ENCODE data around the gene WDR53.
"Not testable (repeated sequence)": the region's sequence is repeated elsewhere in the genome, so short reads cannot be mapped to it uniquely, and the experiment has no call there.

The WDR53 gene

GRCh38 chr3:196559826-196560225 lies 8.5 kb downstream of the WDR53 start:
- no peak for DNase-seq (ENCODE audit: low read depth in 2 of 2)

GRCh38 chr3:196558476-196558875 lies 9.9 kb downstream of the WDR53 start:
- DNase-seq (ENCODE audit: low read depth in 2 of 2): no peak

DNA sequence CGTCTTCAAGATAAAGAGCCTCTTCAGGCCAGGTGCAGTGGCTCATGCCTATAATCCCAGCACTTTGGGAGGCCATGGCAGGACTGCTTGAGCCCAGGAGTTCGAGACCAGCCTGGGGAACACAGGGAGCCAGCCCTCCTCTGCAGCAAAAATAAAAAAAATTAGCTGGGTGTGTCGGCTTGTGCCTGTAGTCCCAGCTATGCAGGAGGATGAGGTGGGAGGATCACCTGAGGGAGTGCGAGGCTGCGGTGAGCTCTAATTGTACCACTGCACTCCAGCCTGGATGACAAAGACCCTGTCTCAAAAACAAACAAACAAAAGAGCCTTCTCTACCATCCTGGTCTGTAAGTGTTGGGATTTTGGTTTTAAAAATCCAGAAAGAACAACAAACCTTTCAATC lies 11.1 kb downstream of the WDR53 start:
- DNase-seq (ENCODE audit: low read depth in 2 of 2): no peak

- no peak for DNase-seq (ENCODE audit: low read depth in 2 of 2)
Measured at GRCh38 chr3:196555295-196555694, 13.1 kb downstream of the WDR53 start.

- no peak for DNase-seq (ENCODE audit: low read depth in 2 of 2)
Measured at GRCh38 chr3:196554205-196554604, 14.1 kb downstream of the WDR53 start.

DNA sequence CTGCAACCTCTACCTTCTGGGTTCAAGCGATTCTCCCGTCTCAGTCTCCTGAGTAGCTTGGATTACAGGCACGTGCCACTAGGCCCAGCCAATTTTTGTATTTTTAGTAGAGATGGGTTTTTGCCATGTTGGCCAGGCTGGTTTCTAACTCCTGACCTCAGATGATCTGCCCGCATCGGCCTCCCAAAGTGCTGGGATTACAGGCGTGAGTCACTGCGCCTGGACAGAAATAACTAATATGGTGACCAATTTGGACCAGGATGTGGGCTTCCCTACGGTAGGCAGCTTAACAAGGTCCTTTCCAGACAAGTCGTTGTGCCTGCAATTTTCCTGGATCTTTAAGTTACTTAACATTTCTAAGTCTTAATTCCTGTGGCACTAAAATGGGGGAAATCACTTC lies 14.8 kb downstream of the WDR53 start:
- no peak for DNase-seq (ENCODE audit: low read depth in 2 of 2)

- no peak for DNase-seq (ENCODE audit: low read depth in 2 of 2)
Measured at GRCh38 chr3:196552253-196552652, 16.1 kb downstream of the WDR53 start.

GRCh38 chr3:196550172-196550571 lies 18.2 kb downstream of the WDR53 start:
- not testable (repeated sequence) for DNase-seq (ENCODE audit: low read depth in 2 of 2)

DNA sequence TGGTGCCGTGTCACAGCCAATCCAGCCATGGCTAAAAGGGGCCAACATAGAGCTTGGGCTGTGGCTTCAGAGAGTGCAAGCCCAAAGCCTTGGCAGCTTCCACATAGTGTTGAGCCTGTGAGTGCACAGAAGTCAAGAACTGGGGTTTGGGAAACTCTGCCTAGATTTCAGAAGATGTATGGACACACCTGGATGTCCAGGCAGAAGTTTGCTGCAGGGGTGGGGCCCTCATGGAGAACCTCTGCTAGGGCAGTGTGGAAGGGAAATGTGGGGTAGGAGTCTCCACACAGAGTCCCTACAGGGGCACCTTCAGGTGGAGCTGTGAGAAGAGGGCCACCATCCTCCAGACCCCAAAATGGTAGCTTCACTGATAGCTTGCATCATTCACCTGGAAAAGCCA lies 19.0 kb downstream of the WDR53 start:
- DNase-seq (ENCODE audit: low read depth in 2 of 2): not testable (repeated sequence)

GRCh38 chr3:196547067-196547466 lies 21.3 kb downstream of the WDR53 start:
- DNase-seq (ENCODE audit: low read depth in 2 of 2): no peak

- DNase-seq (ENCODE audit: low read depth in 2 of 2): no peak
Measured at GRCh38 chr3:196546537-196546936, 21.8 kb downstream of the WDR53 start.

DNA sequence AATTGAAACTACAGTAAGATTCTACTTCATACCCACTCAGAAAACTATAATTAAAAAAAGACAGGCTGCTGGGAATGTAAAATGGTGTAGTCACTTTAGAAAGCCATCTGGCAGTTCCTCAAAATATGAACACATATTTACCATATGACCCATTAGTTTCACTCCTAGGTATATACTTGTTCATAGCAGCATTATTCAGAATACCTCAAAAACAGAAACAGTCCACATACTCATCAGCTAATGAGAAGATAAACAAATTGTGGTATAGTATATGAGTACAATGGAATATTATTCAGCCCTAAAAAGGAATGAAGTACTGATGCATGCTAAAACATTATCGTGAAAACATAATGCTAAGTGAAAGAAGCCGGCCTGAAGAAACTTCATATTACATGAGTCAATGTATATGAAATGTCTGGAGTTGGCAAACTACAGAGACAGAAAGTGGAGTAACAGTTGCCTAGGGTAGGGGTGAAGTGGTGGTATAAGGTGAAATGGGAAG lies 23.8 kb downstream of the WDR53 start:
- no peak for DNase-seq (ENCODE audit: low read depth in 2 of 2)

DNA sequence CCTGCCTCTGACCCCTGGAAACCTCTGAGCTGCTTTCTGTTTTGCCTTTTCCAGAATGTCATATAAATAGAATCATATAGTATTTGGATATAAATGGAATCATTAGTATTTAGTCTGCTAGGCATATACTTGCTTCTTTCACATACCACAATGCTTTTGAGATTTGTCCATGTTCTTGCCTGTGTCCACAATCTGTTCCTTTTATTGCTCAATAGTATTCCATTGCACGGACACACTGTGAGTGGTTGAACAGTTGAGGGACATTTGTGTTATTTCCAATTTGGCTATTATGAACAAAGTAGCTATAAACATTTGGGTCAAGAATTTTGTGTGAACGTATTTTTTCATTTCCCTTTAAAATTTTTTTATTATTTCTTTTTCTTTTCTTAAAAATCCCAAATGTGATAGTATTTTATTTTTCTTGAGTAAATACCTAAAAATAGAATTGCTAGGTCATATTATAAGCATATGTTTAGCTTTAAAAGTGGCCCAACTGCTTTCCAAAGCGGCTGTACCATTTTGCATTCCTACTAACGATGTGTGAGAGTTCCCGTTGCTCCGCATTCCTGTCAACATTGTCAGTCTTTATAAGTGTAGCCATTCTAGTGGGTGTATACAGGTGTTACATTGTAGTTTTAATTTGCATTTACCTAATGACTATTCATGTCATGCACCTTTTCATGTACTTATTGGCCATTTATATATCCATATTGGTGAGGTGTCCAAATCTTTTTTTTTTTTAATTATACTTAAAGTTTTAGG lies 26.5 kb downstream of the WDR53 start:
- DNase-seq (ENCODE audit: low read depth in 2 of 2): no peak

DNA sequence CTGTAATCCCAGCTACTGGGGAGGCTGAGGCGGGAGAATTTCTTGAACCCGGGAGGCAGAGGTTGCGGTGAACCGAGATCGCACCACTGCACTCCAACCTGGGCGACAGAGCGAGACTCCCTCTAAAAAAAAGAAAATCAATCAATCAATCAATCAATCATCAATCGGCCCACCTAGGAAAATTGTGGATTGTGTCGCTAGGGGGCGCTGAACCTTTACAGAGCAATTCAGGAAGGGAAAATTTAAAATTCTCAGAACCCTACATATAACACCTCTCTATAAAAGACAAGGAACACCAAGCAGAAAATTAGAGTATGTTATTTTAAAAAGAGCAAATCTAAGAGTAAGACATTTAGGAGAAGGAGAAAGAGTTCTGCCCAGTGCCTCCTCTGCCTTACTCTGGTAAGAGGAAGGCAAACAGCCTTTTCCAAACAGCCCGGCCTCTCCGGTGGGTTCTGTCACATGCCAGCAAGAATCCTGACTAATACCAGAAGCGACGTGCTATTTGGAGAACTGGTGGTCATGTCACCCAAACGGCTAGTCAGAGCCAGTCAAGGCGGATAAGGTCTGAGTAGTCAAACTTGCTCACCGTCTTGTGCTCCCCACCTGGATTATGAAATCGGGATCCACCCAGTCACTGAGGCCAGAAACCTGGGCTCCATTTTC lies 30.9 kb downstream of the WDR53 start:
- peak in 1 of 2 donors; percentile 52 for DNase-seq (ENCODE audit: low read depth in 2 of 2)

- DNase-seq (ENCODE audit: low read depth in 2 of 2): no peak
Measured at GRCh38 chr3:196533260-196533681, 35.1 kb downstream of the WDR53 start.

DNA sequence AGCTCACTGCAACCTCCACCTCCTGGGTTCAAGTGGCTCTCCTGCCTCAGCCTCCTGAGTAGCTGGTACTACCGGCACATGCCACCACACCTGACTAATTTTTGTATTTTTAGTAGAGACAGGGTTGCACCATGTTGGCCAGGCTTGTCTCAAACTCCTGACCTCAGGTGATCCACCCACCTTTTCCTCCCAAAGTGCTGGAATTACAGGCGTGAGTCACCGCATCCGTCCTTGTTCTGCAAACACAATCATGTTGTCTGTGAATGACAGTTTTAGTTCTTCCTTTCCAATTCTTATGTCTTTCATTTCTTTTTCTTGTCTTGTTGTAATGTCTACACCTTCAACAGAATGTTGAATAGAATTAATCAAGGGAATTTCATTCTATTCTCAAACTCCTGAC lies 36.9 kb downstream of the WDR53 start:
- DNase-seq (ENCODE audit: low read depth in 2 of 2): no peak

GRCh38 chr3:196528639-196529233 lies 39.6 kb downstream of the WDR53 start:
- peak; percentile 64 to 87 for DNase-seq (ENCODE audit: low read depth in 2 of 2)

GRCh38 chr3:196525141-196525540 lies 43.2 kb downstream of the WDR53 start:
- DNase-seq (ENCODE audit: low read depth in 2 of 2): no peak

- DNase-seq (ENCODE audit: low read depth in 2 of 2): no peak
Measured at GRCh38 chr3:196524527-196524926, 43.8 kb downstream of the WDR53 start.

GRCh38 chr3:196523841-196524240 lies 44.5 kb downstream of the WDR53 start:
- no peak for DNase-seq (ENCODE audit: low read depth in 2 of 2)

DNA sequence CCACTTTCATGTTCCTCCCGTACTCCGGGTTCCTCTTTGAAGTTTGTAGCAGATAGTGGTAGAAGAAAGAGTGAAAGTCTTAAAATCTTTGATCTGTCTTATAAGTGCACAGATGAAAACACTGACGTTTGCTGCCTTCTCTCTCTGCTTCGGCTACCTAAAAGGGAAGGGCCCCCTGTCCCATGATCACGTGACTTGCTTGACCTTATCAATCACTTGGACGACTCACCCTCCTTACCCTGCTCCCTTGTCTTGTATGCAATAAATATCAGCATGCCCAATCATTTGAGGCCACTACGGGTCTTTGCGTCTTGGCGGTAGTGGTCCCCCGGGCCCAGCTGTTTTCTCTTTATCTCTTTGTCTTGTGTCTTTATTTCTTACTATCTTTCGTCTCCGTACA lies 47.1 kb downstream of the WDR53 start:
- not testable (repeated sequence) for DNase-seq (ENCODE audit: low read depth in 2 of 2)

DNA sequence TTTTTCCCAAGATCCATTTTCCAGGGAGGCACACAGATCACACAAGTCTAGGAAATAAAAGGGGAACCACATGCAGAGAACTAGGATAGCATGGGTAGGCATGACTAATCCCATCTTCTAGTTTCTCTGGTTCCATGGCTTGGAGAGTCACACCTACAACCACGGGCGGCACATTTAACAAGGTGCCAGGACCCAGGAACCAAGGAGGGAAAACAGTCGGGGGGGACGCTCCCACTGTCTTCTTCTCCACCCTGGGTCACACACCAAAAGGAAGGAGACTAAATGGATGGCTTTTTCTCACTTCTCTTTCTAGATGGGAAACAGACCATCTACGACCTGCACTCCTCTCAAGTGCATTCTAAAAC lies 48.7 kb downstream of the WDR53 start:
- DNase-seq (ENCODE audit: low read depth in 2 of 2): no peak
